NCI-H526 (cell line): ENCODE measurements around the gene RHOD.

Experiments
- DNase-seq, 2 experiments: peaks; one replicate each; lab custom pipeline; 2025; lab: John Stamatoyannopoulos, UW

Gene RHOD, protein sequence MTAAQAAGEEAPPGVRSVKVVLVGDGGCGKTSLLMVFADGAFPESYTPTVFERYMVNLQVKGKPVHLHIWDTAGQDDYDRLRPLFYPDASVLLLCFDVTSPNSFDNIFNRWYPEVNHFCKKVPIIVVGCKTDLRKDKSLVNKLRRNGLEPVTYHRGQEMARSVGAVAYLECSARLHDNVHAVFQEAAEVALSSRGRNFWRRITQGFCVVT

DNA sequence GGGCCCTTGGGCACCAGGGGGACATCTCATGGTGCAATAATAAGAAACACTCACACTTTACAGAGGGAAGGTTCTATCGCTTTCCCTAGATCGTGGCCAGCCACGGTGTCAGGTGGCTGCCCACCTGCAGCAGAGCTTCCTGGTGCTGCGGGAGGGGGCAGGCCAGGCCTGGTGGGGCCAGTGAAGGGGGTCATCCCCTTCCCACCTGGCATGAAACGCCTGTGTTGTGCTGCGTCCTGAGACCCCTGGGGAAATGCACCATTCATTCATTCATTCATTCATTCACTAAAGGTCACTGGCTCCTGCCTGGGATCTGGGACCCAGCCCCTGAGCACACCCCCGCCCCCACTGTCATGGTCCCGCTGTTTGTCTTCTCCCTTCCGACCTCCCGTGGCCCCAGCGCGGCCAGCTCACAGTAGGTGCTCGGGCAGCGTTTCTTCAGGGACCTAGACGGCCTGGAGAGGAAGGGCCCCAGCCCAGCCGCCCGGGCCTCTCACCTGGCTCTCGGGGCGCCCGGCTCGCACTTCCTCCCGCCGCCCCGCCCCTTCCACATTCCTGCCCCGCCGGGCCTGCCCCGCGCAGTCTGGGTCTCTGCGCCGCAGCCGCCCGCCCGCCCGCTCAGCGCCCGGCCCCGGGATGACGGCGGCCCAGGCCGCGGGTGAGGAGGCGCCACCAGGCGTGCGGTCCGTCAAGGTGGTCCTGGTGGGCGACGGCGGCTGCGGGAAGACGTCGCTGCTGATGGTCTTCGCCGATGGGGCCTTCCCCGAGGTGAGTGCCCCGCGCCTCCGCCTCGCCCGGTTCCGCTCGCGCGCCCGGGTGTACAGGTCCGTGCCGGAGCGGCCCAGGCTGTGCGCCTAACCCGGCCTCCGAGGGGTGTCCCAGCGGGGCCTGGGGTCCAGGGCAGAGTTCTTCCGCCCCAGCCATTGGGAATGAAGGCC, at the start of gene RHOD:
RHOD (plus strand) TSS at position 581 of the 938 bp plus-strand sequence; CDS start at position 637, 56 bp downstream.
- peak in 1 of 2 experiments; percentile 78 for DNase-seq

DNA sequence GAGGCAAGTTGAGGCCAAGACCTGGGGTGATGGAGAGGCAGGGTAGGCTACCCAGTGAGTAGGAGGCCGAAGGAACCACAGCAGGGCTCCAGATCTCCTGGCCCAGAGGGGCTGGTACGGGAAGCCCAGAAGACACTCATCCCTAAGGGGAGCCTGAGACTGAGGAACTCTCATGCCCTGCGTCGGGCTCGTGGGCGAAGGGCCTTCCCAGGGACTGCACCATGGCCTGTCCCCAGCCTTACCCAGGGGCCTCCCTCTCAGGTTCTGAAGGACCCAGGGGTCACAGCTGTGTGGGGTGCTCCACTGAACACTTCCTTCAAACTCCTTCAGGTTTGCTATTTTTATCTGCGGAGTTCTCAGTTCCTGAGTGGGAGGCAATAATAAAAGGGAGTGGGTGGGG, 49.5 kb upstream of the RHOD start:
- DNase-seq: no peak

DNA sequence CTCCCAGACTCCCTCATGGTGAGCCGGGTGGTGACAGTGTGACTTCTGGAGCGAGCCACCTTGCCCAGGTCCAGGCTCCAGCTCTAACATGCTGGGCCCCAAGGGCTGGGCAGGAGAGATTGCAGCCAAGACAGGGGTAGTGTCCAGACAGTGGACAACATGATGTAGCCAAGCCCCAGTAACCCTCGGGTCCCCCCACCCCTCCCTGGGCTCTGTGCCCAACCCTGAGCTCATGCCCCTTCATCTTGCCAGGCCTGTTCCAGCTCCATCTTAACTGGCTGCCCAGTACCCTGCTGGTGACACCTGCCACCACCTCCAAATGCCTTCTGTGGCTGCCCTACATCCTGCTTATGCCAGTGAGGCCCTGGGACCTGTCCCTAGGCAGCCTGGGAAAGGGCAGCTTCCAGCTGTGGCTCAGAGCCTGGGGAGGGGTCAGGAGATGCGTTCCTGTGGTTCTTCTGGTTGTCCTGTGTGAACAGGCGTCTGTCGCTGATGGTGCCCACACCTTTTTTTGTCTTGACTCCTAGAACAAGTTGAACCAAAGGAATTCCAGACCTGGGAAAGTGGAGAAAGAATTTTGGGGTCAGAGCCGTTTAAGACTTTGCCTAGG, 46.2 kb upstream of the RHOD start:
- DNase-seq: no peak

DNA sequence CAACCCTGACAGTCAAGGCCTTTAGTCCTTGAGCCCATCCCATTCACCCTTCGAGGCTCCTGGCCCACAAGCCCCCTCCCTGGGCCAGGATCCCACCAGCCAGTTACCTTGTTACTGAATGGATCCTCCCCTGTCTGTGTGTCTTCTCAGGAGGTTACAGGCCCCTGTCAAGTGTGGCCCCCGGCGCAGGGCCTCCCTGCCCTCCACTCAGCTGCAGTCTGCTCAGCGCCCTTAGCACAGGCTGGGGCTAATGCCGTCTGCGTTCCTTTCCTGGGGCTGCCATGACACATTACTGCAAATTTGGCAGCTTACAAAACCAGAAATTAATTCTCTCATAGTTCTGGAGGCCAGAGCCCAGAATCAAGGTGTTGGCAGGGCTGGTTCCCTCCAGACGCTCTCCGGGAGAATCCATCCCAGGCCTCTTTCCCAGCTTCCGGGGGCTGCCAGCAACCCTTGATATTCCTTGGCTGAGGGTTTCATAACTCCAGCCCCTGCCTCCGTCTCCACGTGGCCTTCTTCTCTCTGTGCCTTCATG, 43.1 kb upstream of the RHOD start:
- DNase-seq: no peak

DNA sequence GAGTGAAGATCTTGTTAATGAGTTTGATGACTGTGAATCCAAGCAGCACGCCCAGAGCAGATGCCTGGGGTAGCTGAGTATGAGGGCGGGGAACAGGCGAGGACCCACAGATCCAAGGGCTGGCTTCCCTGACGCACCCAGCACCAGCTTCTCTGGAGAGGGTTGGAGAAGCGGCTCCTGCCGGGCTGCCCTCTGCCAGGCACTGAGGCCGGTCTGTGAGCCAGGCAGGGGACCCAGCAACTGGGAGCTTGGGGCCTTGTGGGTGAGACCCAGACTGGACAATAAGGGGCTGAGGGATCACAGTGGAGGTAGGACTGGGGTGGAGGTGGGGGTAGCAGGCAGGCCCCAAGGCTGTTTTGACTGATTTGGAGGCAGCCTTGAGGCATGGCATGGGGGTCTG, 42.3 kb upstream of the RHOD start:
- DNase-seq: no peak

DNA sequence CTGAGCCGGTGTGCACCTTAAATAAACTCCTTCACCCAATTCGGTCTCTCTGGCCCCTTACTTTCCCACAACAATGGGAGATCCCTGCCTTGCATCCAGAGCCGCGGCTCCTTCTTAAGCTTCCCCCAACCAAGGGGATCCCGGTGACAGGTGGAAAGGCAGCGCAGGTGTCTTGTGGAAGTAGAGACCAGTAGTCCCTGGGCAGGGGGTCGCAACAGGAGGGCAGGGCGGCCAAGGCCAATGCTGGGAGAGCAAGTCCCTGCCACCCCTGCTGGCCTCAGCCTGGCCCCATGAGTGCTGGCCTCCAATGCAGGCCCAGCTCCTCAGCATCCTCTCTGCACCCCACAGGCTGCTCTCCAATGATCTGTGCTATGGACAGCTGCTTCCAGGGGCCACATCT, 41.6 kb upstream of the RHOD start:
- no peak for DNase-seq

DNA sequence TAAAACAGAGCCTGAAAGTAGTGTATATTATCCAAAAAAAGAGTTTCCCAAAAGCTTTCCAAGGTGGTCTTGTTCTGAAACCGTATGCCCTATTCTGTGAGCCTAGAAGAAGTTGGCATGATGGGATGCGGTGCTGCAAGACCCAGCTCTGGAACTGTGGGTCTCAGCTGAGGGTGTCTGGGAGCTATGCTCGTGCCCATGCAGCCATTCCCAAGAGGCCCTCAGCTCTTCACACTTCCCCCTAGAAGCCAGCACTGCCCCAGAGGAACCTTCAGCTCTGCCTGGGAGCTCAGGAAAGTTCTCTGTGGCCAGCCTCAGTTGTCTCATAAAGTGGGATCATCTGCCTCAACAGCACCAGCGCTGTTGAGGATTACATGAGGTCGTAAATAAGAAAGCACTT, 40.1 kb upstream of the RHOD start:
- no peak for DNase-seq

DNA sequence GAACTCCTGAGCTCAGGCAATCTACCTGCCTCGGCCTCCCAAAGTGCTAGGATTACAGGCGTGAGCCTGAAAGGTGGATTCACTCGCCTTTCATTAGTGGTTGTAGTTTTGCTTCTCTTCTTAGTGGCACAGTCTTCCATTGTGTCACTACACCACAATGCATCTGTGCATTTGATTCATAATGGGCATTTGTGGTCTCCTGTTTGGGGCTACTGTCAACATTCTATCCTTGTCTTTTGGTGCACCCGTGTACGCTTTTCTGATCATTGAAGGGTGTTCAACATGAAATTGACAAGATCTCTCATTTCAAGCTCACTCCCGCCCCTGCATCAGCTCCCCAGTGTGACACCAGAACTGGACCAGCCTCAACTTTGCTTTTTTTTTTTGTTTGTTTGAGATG, 35.7 kb upstream of the RHOD start:
- no peak for DNase-seq

GRCh38 chr11:67022341-67022933, 34.2 kb upstream of the RHOD start:
- no peak for DNase-seq

GRCh38 chr11:67022961-67023956, 33.4 kb upstream of the RHOD start, which contains the start of gene SYT12:
Gene SYT12, plus strand, starts transcription at chr11:67023134. Its CDS starts 7,011 bp downstream, at chr11:67030145.
- peak in 1 of 2 experiments; percentile 68 for DNase-seq

- no peak for DNase-seq
Measured at GRCh38 chr11:67023957-67024353, 32.7 kb upstream of the RHOD start.

- no peak for DNase-seq
Measured at GRCh38 chr11:67024410-67024809, 32.2 kb upstream of the RHOD start.

DNA sequence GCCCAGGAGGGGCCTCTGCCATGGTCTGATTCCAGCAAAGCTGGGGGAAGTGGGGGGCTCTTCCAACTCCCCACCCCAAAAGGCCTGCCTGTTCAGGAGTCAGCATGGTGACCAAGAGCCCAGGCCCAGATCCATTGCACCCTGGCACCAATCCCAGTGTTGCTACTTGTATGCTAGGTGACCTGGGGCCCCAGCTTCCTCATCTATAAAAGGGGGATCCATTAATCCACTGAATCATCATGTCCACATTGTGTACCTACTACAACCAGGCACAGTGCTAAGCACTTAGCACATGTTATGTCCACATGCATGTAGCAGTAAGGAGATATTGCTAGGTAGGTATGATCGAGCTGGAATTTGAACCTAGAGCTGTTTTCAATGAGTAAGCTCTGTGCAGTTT, 31.7 kb upstream of the RHOD start:
- no peak for DNase-seq

GRCh38 chr11:67025750-67026149, 30.9 kb upstream of the RHOD start:
- no peak for DNase-seq

GRCh38 chr11:67026941-67027340, 29.7 kb upstream of the RHOD start:
- DNase-seq: peak in 1 of 2 experiments; percentile 32

DNA sequence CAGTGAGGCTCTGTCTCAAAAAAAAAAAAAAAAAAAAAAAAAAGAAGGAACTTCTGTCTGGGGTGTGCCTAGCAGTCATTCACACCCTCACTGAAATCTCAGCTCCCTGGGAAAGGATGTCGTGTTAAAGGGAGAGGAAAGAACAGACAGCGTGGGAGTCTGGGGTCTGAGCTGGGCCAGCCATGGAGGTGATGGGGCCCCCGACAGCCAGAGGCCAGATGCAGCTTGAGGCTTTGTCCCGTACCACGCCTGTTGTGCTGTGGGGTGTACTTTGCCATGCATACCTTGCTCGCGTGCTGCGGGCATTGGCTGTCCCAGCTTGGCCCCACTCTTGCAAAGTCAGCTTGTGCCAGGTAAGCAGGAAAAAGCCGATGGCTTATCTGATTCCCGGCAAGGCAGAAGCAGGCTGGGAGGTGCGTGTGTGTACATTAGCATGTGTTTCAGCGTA, 29.1 kb upstream of the RHOD start:
- DNase-seq: peak; percentile 90 to 93

- peak; percentile 93 to 96 for DNase-seq
Measured at GRCh38 chr11:67027943-67028542, 28.6 kb upstream of the RHOD start.

- no peak for DNase-seq
Measured at GRCh38 chr11:67029146-67029545, 27.5 kb upstream of the RHOD start.

DNA sequence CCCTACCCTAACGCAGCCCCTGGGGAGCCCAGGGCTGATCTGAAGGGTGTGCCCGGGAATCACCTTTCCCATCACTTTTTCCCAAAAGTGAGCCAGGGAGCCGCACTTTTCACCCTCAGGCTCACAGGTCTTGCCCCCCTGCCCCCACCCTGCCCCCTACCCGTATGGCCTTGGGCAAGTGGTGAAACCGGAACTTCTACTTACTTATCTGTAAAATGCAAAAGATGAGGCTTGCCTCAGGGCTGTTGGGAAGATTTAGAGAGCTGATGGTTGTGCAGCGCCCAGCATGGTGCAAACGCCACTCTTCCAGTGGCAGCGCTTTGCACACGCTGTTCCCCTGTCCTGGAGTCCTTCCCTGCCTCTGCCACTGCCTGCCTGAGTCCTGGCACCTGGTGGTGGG, 25.7 kb upstream of the RHOD start:
- DNase-seq: peak; percentile 51 to 76
